ENCODE data around the gene MDH1.
"Not testable (repeated sequence)": the region's sequence is repeated elsewhere in the genome, so short reads cannot be mapped to it uniquely, and the experiment has no call there.

Gene MDH1

GRCh38 chr2:63589148-63589958 is 590 bp downstream of the MDH1 start:
- DNase-seq: peak; percentile 52 to 74 (median 64)

- peak in 2 of 3 experiments; percentile 14 to 30 for DNase-seq
Observed at GRCh38 chr2:63590626-63591408, 2.1 kb downstream of the MDH1 start.

- DNase-seq: no peak
Observed at GRCh38 chr2:63591566-63592175, 2.9 kb downstream of the MDH1 start.

- no peak for DNase-seq
Observed at GRCh38 chr2:63594660-63595059, 5.9 kb downstream of the MDH1 start.

- peak in 1 of 3 experiments; percentile 35 for DNase-seq
Observed at GRCh38 chr2:63596401-63596883, 7.7 kb downstream of the MDH1 start.

GRCh38 chr2:63598981-63599380 is 10.2 kb downstream of the MDH1 start:
- no peak for DNase-seq

- no peak for DNase-seq
Observed at GRCh38 chr2:63600881-63601460, 12.2 kb downstream of the MDH1 start.

GRCh38 chr2:63604666-63605065 is 15.9 kb downstream of the MDH1 start:
- no peak for DNase-seq

GRCh38 chr2:63608865-63609264 is 20.1 kb downstream of the MDH1 start:
- not testable (repeated sequence) for DNase-seq

- no peak for DNase-seq
Observed at GRCh38 chr2:63610525-63610924, 21.8 kb downstream of the MDH1 start.

- no peak for DNase-seq
Observed at GRCh38 chr2:63613391-63613901, 24.7 kb downstream of the MDH1 start.

- DNase-seq: no peak
Observed at GRCh38 chr2:63614448-63614968, 25.7 kb downstream of the MDH1 start.

- DNase-seq: no peak
Observed at GRCh38 chr2:63614983-63615945, 26.5 kb downstream of the MDH1 start.

- DNase-seq: peak in 1 of 3 experiments; percentile 21
Observed at GRCh38 chr2:63617366-63617765, 28.6 kb downstream of the MDH1 start.

GRCh38 chr2:63619328-63619727 is 30.6 kb downstream of the MDH1 start:
- no peak for DNase-seq

GRCh38 chr2:63622751-63623150 is 34.0 kb downstream of the MDH1 start:
- no peak for DNase-seq

- DNase-seq: not testable (repeated sequence)
Observed at GRCh38 chr2:63623763-63624162, 35.0 kb downstream of the MDH1 start.

GRCh38 chr2:63627866-63628265 is 39.1 kb downstream of the MDH1 start:
- DNase-seq: no peak

- DNase-seq: no peak
Observed at GRCh38 chr2:63628403-63628942, 39.7 kb downstream of the MDH1 start.

GRCh38 chr2:63631501-63631900 is 42.7 kb downstream of the MDH1 start:
- DNase-seq: no peak

- DNase-seq: no peak
Observed at GRCh38 chr2:63632382-63632781, 43.6 kb downstream of the MDH1 start.
